H1 (cell line): Measurements from ENCODE around the gene CYP27C1. TPM values are rescaled to one million over a fixed set of nuclear protein-coding genes. Genes with fewer than 3 reads are reported as not detected.
A peak's percentile ranks its signal among the peaks of the same experiment; 100 is the strongest.

Experiments
- CTCF ChIA-PET: fragments of 300-600 bp; sonication (Branson Sonifier 250); formaldehyde crosslinking; loops from one replicate; lab custom pipeline; 2021; ENCODE audit not compliant: partially characterized antibody; lab: Charles Lee
- POLR2A ChIA-PET: fragments of 300-600 bp; sonication (Branson Sonifier 250); formaldehyde crosslinking; loops from one replicate; lab custom pipeline; 2021; ENCODE audit warnings: inconsistent platforms; ENCODE audit not compliant: partially characterized antibody; lab: Charles Lee
- DNase-seq, 2 experiments: peaks; one replicate each; pipeline versions ENCODE4 v3.0.0 to v3.0.0-alpha.2; 2010 to 2022; ENCODE audit warnings: low spot score in 2 of 2, low read depth in 1 of 2, mixed read lengths in 1 of 2
- FAIRE-seq: peaks from 2 replicates; lab custom pipeline; 2011; peaks lifted over from hg19 to GRCh38; lab: Jason Lieb, UNC
- H2AFZ ChIP-seq: 2 replicates; pipeline ENCODE4 v1.8.1; 2012; ENCODE audit warnings: low read length, inconsistent platforms
- H2AK5ac ChIP-seq: 2 replicates; pipeline ENCODE4 v1.6.1; 2013; ENCODE audit warnings: low read depth, low read length
- H2BK120ac ChIP-seq: replicated peaks from 2 replicates; pipeline ENCODE3; 2013; ENCODE audit warnings: low read depth, low read length, inconsistent platforms
- H2BK12ac ChIP-seq: 2 replicates; pipeline ENCODE4 v1.6.1; 2013; ENCODE audit warnings: low read depth, low read length
- H2BK15ac ChIP-seq: 2 replicates; pipeline ENCODE4 v1.6.1; 2013; ENCODE audit warnings: low read length
- H2BK20ac ChIP-seq: 2 replicates; pipeline ENCODE4 v1.6.1; 2013; ENCODE audit warnings: low read length
- H2BK5ac ChIP-seq: 2 replicates; pipeline ENCODE4 v1.6.1; 2013; ENCODE audit warnings: low read depth, low read length
- H3K14ac ChIP-seq: 2 replicates; pipeline ENCODE4 v1.6.1; 2013; ENCODE audit warnings: inconsistent platforms; ENCODE audit not compliant: insufficient read length
- H3K18ac ChIP-seq: 2 replicates; pipeline ENCODE4 v1.6.1; 2013; ENCODE audit warnings: low read length; ENCODE audit errors: extremely low read depth
- H3K23ac ChIP-seq: 2 replicates; pipeline ENCODE4 v1.6.1; 2013; ENCODE audit warnings: inconsistent platforms; ENCODE audit not compliant: insufficient read length
- H3K23me2 ChIP-seq: 2 replicates; pipeline ENCODE4 v1.6.1; 2013; ENCODE audit warnings: low read depth, low read length
- H3K27ac ChIP-seq: 2 replicates; pipeline ENCODE4 v1.6.1; 2011; ENCODE audit warnings: low read depth, low read length, inconsistent platforms
- H3K27me3 ChIP-seq, 4 experiments: replicated peaks in 1 of 4; 1 replicate in 1 of 4; 2 replicates in 3 of 4; pipeline versions ENCODE4 v1.6.1 to v1.8.1; 2011 to 2013; ENCODE audit warnings: low read length in 3 of 4, mild to moderate bottlenecking in 3 of 4, inconsistent platforms in 2 of 4, mixed read lengths in 2 of 4, moderate library complexity in 1 of 4; ENCODE audit not compliant: control insufficient read depth in 3 of 4, insufficient read depth in 3 of 4; ENCODE audit errors: extremely low read depth in 1 of 4
- H3K36me3 ChIP-seq, 4 experiments: 2 replicates each; pipeline versions ENCODE4 v1.6.1 to v1.8.1; 2011 to 2013; ENCODE audit warnings: mild to moderate bottlenecking in 4 of 4, low read length in 3 of 4, moderate library complexity in 2 of 4, control low read depth in 1 of 4, inconsistent platforms in 1 of 4; ENCODE audit not compliant: insufficient read depth in 4 of 4, control insufficient read depth in 2 of 4
- H3K4ac ChIP-seq: replicated peaks from 2 replicates; pipeline ENCODE3; 2013; ENCODE audit warnings: low read length, low read depth, mixed read lengths, inconsistent platforms; ENCODE audit not compliant: insufficient read length
- H3K4me1 ChIP-seq, 4 experiments: replicated peaks in 1 of 4; 1 replicate in 1 of 4; 2 replicates in 3 of 4; pipeline versions ENCODE4 v1.6.1 to v1.8.1; 2011 to 2013; ENCODE audit warnings: low read length in 3 of 4, inconsistent platforms in 2 of 4, mixed read lengths in 1 of 4; ENCODE audit not compliant: insufficient read depth in 4 of 4, control insufficient read depth in 3 of 4
- H3K4me2 ChIP-seq, 2 experiments: 2 replicates each; pipeline versions ENCODE4 v1.6.1 to v1.8.1; 2011 to 2013; ENCODE audit warnings: low read depth in 2 of 2, low read length in 2 of 2, control low read depth in 1 of 2, inconsistent platforms in 1 of 2, mild to moderate bottlenecking in 1 of 2; ENCODE audit not compliant: insufficient read depth in 1 of 2
- H3K4me3 ChIP-seq, 4 experiments: fragments of 200-600, 300-600 bp in 1 of 4; sonication (generic), shearing (Covaris generic), sonication (Bioruptor Twin) in 1 of 4; 2 replicates each; pipeline versions ENCODE4 v1.5.1 to v1.8.1; 2011 to 2016; ENCODE audit warnings: low read length in 4 of 4, low read depth in 3 of 4, control low read depth in 2 of 4, inconsistent platforms in 2 of 4, mild to moderate bottlenecking in 2 of 4, mixed read lengths in 1 of 4, moderate library complexity in 1 of 4; ENCODE audit not compliant: insufficient read depth in 2 of 4; ENCODE audit errors: extremely low read depth in 1 of 4
- H3K56ac ChIP-seq: replicated peaks from 2 replicates; pipeline ENCODE3; 2013; ENCODE audit warnings: low read depth, mild to moderate bottlenecking, mixed read lengths, low read length, inconsistent platforms; ENCODE audit not compliant: insufficient read length
- H3K79me1 ChIP-seq: 2 replicates; pipeline ENCODE4 v1.6.1; 2013; ENCODE audit warnings: low read depth, low read length, control low read depth
- H3K79me2 ChIP-seq, 2 experiments: 2 replicates each; pipeline versions ENCODE4 v1.6.1 to v1.8.1; 2012 to 2013; ENCODE audit warnings: low read length in 2 of 2, mild to moderate bottlenecking in 2 of 2, inconsistent platforms in 1 of 2; ENCODE audit not compliant: insufficient read depth in 2 of 2, control insufficient read depth in 1 of 2
- H3K9ac ChIP-seq, 4 experiments: replicated peaks in 1 of 4; 1 replicate in 1 of 4; 2 replicates in 3 of 4; pipeline versions ENCODE4 v1.6.1 to v1.8.1; 2011 to 2013; ENCODE audit warnings: low read depth in 3 of 4, low read length in 3 of 4, control low read depth in 2 of 4, mild to moderate bottlenecking in 2 of 4, moderate library complexity in 2 of 4, inconsistent platforms in 1 of 4; ENCODE audit errors: extremely low read depth in 1 of 4
- H3K9me3 ChIP-seq, 2 experiments: 2 replicates each; pipeline versions ENCODE4 v1.6.1 to v1.8.1; 2012 to 2013; ENCODE audit warnings: mild to moderate bottlenecking in 2 of 2, moderate library complexity in 2 of 2, control low read depth in 1 of 2, inconsistent platforms in 1 of 2, low read depth in 1 of 2, low read length in 1 of 2, mixed read lengths in 1 of 2; ENCODE audit not compliant: insufficient read depth in 2 of 2
- H4K20me1 ChIP-seq, 2 experiments: replicated peaks in 1 of 2; 2 replicates each; pipeline versions ENCODE3 to v1.8.1; 2011 to 2013; ENCODE audit warnings: inconsistent platforms in 2 of 2, low read length in 2 of 2, mild to moderate bottlenecking in 1 of 2; ENCODE audit not compliant: insufficient read depth in 2 of 2, control insufficient read depth in 1 of 2
- H4K5ac ChIP-seq: 2 replicates; pipeline ENCODE4 v1.6.1; 2013; ENCODE audit warnings: low read length, low read depth, mixed read lengths, inconsistent platforms; ENCODE audit not compliant: insufficient read length
- H4K8ac ChIP-seq: 2 replicates; pipeline ENCODE4 v1.8.0; 2013; ENCODE audit warnings: mild to moderate bottlenecking, moderate library complexity, low read length, inconsistent platforms; ENCODE audit not compliant: insufficient read depth; ENCODE audit errors: extremely low read depth
- H4K91ac ChIP-seq: replicated peaks from 2 replicates; pipeline ENCODE3; 2013; ENCODE audit warnings: low read length, mixed read lengths, inconsistent platforms; ENCODE audit not compliant: insufficient read length
- CEBPB ChIP-seq: IDR thresholded peaks from 2 replicates; pipeline ENCODE4 v1.6.1; 2012; ENCODE audit warnings: low read depth, low read length
- RAD21 ChIP-seq, 2 experiments: IDR thresholded peaks in 1 of 2; conservative IDR thresholded peaks in 1 of 2; 2 replicates each; pipeline ENCODE4 v1.6.1; 2011; ENCODE audit warnings: low read depth in 2 of 2, low read length in 2 of 2, improper control_type of control experiment in 1 of 2, inconsistent platforms in 1 of 2, mild to moderate bottlenecking in 1 of 2, moderate library complexity in 1 of 2
- SUZ12 ChIP-seq: fragments of 200-600 bp; sonication (generic); IDR thresholded peaks from 2 replicates; pipeline ENCODE4 v1.6.1; 2012; ENCODE audit warnings: mild to moderate bottlenecking, inconsistent platforms, low read length, moderate library complexity, mixed read lengths
- WGBS, 2 experiments: shearing (Covaris generic) in 1 of 2; methylation state at CpG; one replicate each; pipeline versions ENCODE4 v1.1.6 to v1.1.7; 2013 to 2015; ENCODE audit warnings: low lambda C conversion rate in 2 of 2, mixed read lengths in 2 of 2, inconsistent platforms in 1 of 2, low coverage in 1 of 2, missing lambda C conversion rate in 1 of 2; ENCODE audit not compliant: insufficient replicate concordance in 2 of 2, insufficient coverage in 1 of 2, insufficient read length in 1 of 2; ENCODE audit errors: extremely low coverage in 1 of 2, missing lambda C conversion rate in 1 of 2; 5-methylcytosine and 5-hydroxymethylcytosine counted together
- polyA plus RNA-seq, 7 experiments: library from polyadenylated mRNA; depleted of rRNA in 3 of 7; stranded (reverse) in 5 of 7; unstranded in 2 of 7; fragments of >200 nt in 5 of 7; fragments of 200-250 nt in 2 of 7; gene quantifications; 1 replicate in 5 of 7; 2 replicates in 1 of 7; 4 replicates in 1 of 7; pipeline versions ENCODE4 v1.2.1 to v1.2.3, GENCODE V29; 2011 to 2013; ENCODE audit warnings: missing spikeins in 2 of 7, mixed read lengths in 2 of 7
- total RNA-seq: library from RNA; stranded (reverse); fragmentation: NEBNext Ultra II Directional; extraction: Animal tissue kit (Norgen Biotek cat#: 25700); gene quantifications from 2 replicates; pipeline ENCODE4 v1.2.1, GENCODE V29; 2021
- TF ChIP-seq, protein P1 (sequence below), 3 experiments: IDR thresholded peaks; 1 replicate in 2 of 3; 2 replicates in 1 of 3; pipeline versions ENCODE4 v1.5.1 to v1.6.1; 2011; ENCODE audit warnings: low read length in 3 of 3, mild to moderate bottlenecking in 3 of 3, inconsistent platforms in 2 of 3, low read depth in 1 of 3, moderate library complexity in 1 of 3; ENCODE audit not compliant: insufficient read depth in 1 of 3; ENCODE audit errors: control extremely low read depth in 1 of 3

Gene CYP27C1
- total and polyA plus RNA-seq, 2 of the 8 experiments (the other 6 are each of a cell fraction or from before 2014, with no cell fraction given) = 1.3 to 3.2 TPM

DNA sequence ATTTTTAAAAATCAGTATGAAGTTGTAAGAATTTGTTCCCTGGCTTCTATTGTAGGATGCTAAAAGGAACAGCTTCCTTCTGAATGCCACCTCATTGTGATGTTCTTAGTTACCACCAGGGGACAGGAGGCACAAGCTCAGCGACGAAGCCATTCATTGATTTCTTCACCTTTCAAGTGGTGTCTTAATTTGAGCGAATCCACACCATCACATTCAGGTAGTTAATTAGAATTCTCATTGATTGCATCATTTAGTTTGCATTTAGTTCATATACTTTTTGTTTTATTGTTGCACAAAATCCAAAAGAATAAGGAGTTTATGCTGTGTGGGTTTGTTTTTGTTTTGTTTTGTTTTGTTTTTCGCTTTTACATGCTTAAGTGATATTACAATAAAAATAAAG, 23.1 kb downstream of the CYP27C1 start:
- no peak overlapping the region for H3K9ac ChIP-seq
- H3K4me1 ChIP-seq = peaks cover 0 to 16% (median 9%) of the 10 kb centered on the region in 4 experiments; a peak in 6 of 7 replicates
- H2AK5ac ChIP-seq = no peak overlapping the region
- no peak overlapping the region for H2AFZ ChIP-seq
- no peaks in the 10 kb centered on the region for H3K36me3 ChIP-seq
- no peak overlapping the region for H3K18ac ChIP-seq
- no peak overlapping the region for H2BK15ac ChIP-seq
- no peaks in the 10 kb centered on the region for H3K23me2 ChIP-seq
- FAIRE-seq = peak; percentile 92
- DNase-seq = no peak
- H2BK5ac ChIP-seq = no peak overlapping the region
- no peaks in the 10 kb centered on the region for H3K79me1 ChIP-seq
- no peak overlapping the region for H3K4me3 ChIP-seq
- CTCF ChIA-PET = interaction anchor here (0.6 to 1.7 kb wide), 51 partner anchors 9 to 285 kb away, joined by 3 to 17 read pairs (median 5); partner anchors contain the start of gene ERCC3
- no peaks in the 10 kb centered on the region for H3K9me3 ChIP-seq
- TF ChIP-seq SUZ12 = no peak
- TF ChIP-seq RAD21 (IDR thresholded peaks at IDR 0.05 in 1 of 2, conservative IDR thresholded peaks at IDR 0.05 in 1 of 2; ENCODE audit: low read depth in 2 of 2, low read length in 2 of 2) = peak; percentile 72 to 80
- TF ChIP-seq, protein P1, sequence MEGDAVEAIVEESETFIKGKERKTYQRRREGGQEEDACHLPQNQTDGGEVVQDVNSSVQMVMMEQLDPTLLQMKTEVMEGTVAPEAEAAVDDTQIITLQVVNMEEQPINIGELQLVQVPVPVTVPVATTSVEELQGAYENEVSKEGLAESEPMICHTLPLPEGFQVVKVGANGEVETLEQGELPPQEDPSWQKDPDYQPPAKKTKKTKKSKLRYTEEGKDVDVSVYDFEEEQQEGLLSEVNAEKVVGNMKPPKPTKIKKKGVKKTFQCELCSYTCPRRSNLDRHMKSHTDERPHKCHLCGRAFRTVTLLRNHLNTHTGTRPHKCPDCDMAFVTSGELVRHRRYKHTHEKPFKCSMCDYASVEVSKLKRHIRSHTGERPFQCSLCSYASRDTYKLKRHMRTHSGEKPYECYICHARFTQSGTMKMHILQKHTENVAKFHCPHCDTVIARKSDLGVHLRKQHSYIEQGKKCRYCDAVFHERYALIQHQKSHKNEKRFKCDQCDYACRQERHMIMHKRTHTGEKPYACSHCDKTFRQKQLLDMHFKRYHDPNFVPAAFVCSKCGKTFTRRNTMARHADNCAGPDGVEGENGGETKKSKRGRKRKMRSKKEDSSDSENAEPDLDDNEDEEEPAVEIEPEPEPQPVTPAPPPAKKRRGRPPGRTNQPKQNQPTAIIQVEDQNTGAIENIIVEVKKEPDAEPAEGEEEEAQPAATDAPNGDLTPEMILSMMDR (IDR thresholded peaks at IDR 0.05; ENCODE audit: control extremely low read depth in 1 of 3, insufficient read depth in 1 of 3, low read depth in 1 of 3, low read length in 3 of 3) = peak; percentile 40 to 82 (median 64)
- TF ChIP-seq CEBPB = peak; percentile 35; the same call in 1 of the 2 replicates
- no peaks in the 10 kb centered on the region for H4K20me1 ChIP-seq
- no peak overlapping the region for H4K91ac ChIP-seq
- H3K27ac ChIP-seq = no peak overlapping the region
- H4K8ac ChIP-seq = no peak overlapping the region
- H3K27me3 ChIP-seq = no peaks in the 10 kb centered on the region
- H3K23ac ChIP-seq = no peak overlapping the region
- POLR2A ChIA-PET = interaction anchor here (0.6 to 1.2 kb wide), 3 partner anchors 24 to 67 kb away, joined by 3 to 4 read pairs (median 3); partner anchors contain the start of gene CYP27C1
- 52% methylated on average over 4 of the region's 4 CpGs; no CpG with 5 or more reads in 1 of the 2 experiments for WGBS, 2 experiments
- H2BK20ac ChIP-seq = no peak overlapping the region
- H4K5ac ChIP-seq = no peak overlapping the region
- H2BK12ac ChIP-seq = no peak overlapping the region
- no peak overlapping the region for H3K4me2 ChIP-seq
- H3K56ac ChIP-seq = no peak overlapping the region
- H2BK120ac ChIP-seq = no peak overlapping the region
- no peaks in the 10 kb centered on the region for H3K79me2 ChIP-seq
- H3K14ac ChIP-seq = no peak overlapping the region
- no peak overlapping the region for H3K4ac ChIP-seq
